RKO (cell line): Measurements from ENCODE around the gene EML1.

Experiments
- DNase-seq: peaks from one replicate; pipeline ENCODE4 v3.0.0-alpha.2; 2016; ENCODE audit warnings: low spot score

The EML1 gene

GRCh38 chr14:99905121-99905520 is 111.9 kb downstream of the EML1 start:
- no peak for DNase-seq

DNA sequence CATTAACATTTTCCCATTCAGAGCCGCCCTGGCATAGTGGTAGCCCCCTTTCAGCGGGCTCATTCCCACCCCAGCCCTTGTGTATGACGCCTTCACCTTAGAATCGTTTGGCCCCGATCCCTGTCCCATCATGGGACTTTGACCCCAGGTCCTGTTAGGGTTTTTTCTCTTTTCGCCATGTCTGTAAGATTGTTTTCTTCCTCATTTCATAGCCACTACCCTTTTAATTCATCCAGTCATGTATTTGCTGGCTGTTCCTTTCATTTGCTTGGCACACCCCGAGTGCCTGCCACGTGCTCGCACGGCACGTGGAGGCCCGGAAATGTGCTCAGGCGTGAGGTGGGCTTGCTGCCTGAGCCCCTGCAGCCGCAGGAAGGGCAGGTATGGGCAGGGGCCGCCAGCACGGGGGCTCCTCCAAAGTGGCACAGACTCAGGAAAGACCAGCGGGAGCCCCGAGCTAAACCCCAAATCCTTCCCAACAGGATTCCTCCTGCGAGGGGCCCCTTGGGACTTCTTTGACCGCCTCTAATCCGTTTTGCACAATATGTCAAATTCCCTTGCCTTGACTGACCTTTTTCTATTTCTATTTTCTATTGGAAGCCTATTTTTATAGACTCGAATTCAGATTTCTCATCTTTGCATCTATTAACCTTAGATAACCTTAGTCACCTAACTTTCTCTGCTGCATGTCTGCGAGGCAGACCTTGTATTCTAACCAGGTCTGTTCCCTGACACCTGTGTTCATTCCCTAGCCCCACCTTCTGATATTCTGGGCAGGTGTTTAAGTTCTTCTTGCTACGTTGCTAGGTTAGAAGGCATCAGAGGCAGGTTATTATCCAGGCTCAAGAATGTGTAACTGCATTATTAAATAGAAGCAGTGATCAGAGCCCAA is 114.8 kb downstream of the EML1 start:
- no peak for DNase-seq

DNA sequence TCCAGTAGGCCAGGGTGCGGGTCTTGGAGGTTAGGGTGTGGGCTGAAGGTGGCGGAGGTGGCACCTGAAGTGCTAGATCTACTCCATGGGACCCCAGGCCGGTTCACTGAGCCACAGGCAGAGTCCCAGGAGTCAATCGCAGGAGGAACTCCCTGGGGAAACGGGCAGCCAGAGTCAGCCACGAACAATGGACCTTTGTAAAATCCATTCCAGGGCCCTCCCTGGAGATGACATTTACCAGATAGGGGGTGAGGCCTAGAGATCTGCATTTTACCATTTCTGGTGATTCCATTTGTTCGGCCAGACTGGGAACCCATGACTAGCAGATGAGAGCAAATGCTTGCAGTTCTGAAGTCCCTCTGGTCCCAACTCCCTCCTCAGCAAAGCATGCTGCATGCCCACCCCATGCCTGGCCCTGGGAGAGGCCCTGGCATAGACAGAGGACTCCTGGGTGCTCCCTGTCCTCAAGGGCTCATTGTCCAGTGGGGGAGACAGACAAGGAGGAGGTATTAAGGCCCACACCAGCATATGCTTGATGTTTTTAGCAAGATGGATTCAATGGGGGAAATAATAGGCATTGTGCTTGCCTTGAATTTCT is 115.5 kb downstream of the EML1 start:
- DNase-seq: no peak

- no peak for DNase-seq
Observed at GRCh38 chr14:99909513-99910064, 116.4 kb downstream of the EML1 start.

DNA sequence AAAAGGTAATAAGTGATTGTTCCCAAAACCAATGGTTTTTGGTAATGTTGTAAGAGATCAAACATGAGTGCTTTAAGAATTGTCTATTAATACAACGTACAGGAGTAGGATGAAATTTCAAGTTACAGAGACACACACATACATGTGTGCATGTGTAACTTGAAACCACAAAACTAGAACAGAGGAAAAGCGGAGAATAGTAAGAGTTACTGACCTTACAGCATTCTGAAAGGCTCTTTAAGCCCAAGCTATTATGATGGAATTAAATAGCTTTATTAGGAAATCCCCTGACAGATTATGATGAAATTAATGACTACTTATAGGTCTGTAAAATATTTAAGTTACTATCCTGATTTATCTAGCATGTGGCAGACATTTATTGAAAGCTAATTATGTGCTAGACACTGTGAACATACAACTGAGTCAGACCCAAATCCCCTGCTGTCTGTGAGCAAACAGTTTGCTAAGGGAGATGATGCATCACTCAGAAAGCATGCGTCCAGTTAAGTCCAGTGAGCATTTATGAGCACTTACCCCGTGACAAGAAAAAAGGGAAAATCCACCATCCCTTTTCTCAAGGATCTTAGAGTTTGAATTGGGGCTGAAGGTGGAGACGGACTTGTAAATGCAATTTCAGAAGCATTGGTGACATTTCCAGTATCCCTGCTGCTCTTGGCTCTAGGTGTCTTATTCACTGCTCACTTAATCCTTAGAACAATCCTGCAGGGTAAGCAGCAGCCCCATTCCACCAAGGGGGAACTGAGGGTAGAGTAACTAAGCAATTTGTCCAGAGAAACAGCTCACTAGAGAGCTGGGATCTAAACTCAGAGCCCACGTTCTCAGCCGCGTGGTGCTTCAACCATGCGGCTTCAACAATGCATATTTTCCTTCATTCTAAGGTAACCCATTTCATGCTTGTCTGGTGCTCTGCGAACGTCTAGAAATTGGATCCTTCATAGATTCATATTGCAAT is 117.4 kb downstream of the EML1 start:
- peak; percentile 69 for DNase-seq

DNA sequence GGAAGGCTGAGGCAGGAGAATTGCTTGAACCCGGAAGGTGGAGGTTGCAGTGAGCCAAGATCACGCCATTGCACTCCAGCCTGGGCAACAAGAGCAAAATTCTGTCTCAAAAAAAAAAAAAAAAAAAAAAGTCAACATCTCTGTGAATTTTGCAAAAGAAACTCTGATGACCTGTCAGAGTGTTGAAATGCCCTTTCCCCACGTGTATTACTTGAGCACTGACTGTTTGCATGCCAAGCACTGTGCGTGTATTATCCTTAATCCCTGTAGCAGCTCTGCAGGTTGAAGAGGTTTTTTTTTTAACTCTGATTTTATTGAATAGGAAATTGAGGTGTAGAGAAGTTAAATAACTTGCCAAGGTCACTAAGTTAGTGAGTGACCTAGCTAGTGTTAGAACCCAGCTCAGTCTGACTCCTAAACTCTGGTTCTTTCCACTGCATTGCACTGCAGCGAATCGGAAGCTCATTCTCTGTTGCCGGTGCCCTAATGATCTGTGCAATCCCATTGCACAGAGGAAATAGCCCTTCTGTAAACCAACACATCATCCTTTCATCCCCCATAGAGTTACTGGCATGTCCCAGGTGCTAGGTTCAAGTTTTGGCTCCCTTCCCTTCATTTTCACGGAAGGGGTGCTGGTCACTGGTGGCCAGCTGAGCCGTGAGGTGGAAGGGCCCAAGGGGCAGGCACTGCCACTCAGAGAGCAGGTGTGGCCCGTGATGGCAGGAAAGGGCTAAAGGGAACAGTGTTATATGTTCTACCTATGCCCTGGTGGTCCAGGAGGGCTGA is 122.3 kb downstream of the EML1 start:
- no peak for DNase-seq

DNA sequence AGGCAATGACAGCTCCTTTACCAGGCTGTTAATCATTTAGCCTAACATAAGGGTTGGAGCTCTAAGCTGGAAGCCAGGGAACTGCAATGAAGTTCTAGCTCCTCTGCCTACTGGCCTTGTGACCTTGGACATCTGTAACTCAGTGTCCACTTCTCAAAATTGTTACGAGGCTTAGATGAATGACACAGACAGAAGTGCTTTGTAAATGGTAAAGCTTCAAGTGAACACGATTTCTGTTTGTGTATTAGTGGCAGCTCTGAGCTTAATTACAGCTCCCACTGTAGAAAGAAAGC is 122.8 kb downstream of the EML1 start:
- no peak for DNase-seq

- DNase-seq: no peak
Observed at GRCh38 chr14:99918781-99919180, 125.6 kb downstream of the EML1 start.

DNA sequence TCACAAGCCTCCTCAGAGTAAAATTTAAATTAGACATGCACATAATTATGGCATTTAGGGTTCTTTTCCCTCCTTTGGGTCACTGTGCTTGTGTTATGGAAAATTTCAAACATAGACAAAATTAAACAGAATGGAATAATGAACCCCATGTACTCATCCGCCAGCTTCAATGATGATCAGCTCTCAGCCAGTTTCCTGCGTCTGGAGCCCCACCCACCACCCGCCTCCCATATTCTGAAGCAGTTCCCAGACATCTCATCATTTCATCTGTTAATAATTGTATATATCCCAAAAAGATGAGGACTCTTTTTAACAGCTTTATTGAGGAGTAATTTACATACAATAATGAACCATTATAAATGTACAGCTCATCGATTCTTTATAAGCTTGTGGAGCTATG is 128.2 kb downstream of the EML1 start:
- DNase-seq: no peak

GRCh38 chr14:99924379-99924778 is 131.2 kb downstream of the EML1 start:
- no peak for DNase-seq

DNA sequence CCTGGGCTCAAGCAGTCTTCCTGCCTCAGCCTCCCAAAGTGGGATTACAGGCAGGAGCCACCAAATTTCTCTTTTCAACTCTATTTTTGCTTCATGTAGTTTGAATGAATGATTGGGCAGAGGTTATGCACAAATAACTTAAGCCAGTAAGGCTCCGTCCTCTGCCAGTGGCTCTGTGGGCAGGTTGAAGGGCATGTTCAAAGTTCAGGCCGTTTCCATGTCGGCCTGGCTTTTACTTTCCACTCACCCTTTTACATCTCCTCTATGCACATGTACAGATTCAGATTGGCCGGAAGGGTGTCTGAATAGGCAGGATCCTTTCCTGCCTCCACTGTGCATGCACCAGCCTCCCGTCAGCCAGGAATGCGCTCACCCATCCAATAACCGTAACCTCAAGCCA is 132.3 kb downstream of the EML1 start:
- no peak for DNase-seq

DNA sequence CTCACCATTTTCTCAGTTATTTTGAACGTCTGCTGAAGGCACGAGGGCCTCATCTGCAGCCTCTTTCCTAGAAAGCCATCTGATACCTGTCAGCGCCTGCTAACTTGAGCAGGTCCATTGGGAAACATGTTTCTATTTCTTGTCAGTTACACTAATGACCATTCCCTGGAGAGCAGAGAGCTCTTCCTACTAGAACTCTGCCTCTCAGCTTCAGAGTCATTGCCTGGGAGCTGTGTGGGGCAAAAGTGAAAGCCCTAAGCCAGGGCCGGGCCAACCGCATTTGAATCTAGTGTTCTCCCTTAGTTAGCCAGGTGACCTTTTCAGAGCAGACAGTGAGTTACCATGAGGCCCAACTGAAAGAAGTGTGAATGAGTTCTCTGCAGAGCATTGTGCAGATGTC is 135.8 kb downstream of the EML1 start:
- no peak for DNase-seq

- DNase-seq: no peak
Observed at GRCh38 chr14:99929601-99930000, 136.4 kb downstream of the EML1 start.

DNA sequence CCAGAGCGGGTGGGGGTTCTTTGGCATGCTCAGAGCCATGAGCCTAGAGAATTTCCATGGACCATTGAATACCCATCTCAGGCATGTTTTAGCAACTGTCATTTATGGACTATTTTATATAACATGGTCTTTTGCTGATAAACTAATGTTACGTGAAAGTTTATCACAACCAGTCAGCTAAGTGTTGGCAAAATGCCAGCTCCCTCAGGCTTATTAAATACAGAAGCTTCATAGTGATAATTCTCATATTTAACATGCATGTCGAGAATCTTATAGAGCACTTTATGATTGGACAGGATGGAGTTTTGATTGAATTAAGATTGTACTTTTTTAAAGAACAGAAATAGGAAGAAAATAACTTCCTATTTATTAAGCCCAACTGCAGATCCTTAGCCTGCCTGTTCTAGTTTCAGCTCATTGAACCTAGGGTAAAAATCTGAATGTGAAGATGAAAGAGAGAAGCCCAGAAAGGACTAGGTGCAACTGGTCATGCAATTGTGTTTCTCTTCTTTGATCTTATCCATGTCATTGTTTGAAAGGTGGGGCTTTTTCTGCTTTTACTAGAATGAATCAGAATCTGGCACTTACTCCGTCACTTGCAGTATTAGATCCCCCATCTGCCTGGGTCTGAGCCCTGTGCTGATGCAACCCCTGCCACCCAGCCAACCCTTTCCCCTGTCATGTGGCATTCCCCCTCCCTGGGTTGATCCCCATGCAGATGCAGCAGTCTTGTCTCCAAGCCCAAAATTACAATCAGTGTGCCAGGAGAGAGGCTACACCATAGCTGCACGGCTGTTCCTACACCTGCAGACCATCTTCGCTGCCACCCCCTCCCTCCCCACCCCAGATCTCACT is 137.4 kb downstream of the EML1 start:
- no peak for DNase-seq

DNA sequence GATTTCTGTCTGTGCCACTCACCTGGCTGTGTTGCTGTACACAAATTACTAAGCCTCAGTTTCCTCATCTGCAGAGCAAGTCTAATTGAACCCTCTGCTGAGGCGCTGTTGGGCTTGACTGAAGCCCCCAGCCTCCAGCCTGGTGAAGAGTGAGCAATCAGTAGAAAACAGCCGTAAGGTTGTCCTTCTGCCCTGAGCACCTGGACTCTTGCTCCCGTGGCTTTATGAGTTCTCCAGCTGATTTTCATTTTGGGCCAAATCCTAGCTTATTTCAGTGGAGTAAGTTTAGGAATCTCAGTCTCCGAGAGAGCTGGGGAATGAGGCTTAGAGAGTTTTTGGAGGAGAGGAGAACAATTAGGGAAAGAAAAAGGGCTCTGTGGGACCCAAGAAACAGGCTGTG is 138.1 kb downstream of the EML1 start:
- DNase-seq: no peak

DNA sequence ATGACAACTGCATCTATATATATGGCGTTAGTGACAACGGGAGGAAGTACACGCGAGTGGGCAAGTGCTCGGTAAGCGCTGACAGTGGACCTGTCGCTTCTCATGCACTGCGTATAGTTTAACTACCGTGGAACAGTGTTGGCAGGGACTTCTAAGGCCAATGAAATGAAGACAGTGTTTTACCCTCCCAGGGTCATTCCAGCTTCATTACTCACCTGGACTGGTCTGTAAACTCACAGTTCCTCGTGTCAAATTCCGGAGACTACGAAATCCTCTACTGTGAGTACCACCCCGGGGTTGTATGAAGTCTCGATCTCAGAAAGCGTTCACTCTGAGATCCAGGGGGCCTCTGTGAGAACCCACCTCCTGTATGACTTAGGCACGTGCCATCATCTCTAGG is 142.8 kb downstream of the EML1 start:
- no peak for DNase-seq

DNA sequence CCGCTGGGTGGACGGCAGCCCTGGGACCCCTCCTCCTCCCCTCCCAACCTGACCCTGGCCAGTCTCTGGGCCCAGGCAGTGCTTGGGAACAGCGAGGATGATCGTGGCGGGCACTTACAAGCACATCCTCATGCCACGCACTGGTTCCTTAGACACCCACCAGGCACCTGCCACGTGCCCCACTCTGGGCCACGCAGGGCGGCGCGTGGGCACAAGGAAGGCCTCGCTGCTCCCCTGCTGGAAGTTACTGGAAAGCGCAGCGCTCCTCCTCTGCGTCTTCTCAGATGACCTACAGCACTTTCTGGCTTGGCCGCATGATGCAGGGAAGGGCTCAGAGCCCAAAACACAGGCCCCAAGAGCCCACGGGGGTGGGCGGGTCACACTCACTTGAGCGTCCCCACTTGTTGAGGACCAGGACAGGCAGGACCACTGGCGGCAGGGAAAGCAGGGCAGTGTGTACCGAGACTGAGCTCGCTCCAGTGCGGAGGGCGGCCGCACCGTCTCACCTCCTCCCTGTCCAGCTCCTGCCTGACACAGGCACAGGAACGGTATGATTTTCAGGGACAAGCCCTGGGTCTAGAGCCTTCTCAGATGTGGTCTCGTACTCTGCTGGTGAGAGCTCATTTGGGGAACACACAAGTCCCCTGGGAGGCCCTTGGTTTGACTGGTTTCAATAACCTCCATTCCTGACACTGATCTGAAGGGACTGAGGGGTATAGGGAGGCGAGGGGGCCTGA is 143.7 kb downstream of the EML1 start:
- DNase-seq: no peak

DNA sequence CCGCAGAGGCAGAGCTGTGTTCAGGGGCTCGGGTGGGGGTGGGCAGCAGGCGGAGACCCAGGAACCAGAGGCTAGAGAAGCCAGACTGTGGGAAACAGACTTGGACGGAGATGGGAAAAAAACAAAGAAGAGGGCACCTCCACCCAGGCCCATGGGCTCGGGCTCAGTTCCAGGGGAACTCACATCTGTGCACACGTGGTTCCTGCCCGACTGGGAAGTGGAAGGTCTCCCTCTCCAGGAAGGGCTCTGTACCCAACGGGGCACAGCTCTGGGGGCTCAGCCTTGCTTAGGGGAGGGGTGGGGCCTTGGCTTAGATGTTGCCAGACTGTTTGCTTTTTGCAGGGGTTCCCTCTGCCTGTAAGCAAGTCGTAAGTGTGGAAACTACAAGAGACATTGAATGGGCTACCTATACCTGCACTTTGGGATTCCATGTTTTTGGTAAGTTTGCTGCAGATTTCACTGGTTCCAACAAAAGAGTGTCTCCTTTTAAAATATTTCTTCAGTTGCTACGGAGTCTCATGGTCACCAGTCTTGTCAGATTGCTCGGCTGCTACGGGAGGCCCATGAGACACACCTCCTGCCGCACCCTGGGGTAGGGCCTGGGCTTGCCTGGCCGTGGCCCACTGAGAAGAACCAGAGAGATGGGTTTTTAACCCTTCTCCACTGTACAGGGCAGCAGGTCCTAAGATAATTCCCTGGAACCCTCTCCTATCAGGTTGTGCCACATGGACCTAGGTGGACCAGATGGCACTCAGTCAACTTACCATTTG is 144.4 kb downstream of the EML1 start:
- no peak for DNase-seq

DNA sequence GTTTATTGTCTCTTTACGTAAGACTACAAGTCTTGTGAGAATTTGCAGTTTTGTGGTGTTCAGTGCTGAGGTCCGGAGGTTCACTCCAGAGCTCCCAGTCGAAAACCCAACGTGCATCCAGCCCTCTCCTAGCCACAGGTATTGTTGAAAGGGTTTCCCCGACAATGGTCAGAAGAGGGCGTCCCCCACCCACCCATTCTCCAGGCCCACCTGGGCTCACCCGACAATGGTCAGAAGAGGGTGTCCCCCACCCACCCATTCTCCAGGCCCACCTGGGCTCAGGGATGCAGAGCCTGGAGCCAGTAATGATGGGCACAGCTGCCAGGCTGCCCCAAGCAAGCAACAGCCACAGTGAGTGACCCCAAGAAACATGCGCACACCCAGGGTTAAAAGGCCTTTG is 145.2 kb downstream of the EML1 start:
- DNase-seq: no peak
